ENCODE measurements around the gene SDR39U1. TPM values are rescaled to one million over a fixed set of nuclear protein-coding genes. Genes with fewer than 3 reads are reported as not detected.

The SDR39U1 gene
- total RNA-seq, 1 experiment from 2014 or later: 24.7 TPM

- CTCF ChIA-PET: interaction anchor here (1.3 kb wide), 1 partner anchor 72 kb away, joined by 8 read pairs; no protein-coding TSS in a partner anchor
- H4K20me1 ChIP-seq (ENCODE audit: low read length): no peaks in the 10 kb centered on the region
- no TSS peak for BruUV-seq (replicated peaks)
Observed at GRCh38 chr14:24437020-24437735, 5.4 kb downstream of the SDR39U1 start.

DNA sequence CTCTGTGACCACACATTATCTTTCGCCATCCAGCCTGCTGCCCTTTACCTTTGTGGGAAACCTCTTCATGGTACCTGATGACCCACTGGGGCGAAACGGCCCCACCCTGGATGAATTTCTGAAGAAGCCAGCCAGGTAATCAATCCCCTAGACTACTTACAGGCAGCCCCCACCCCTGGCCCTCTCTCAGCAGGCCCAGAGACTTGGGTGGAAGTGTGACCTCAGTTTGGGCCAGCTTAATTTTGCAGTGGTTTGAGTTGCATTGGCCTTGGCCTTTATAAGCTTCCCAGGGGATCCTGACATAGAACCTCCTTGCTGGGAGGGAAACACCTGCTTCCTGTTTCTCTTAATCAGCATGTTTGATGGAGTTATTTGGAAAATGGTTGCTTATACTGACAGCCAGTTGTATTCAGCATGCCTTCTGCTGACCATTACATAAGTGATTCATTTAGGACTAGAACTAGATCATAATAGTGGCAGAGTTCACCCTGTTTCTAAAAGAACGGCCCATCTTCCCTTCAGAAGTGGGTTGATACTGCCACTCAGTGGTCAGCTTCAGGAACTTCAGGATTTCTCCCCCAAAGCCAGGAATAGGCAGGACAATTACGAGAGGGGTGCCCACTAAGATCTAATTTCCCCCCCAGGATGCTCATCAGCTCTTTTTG, 6.1 kb downstream of the SDR39U1 start:
- peaks cover 28% of the 10 kb centered on the region for H3K36me3 ChIP-seq (ENCODE audit: low read depth, low read length)
- H4K20me1 ChIP-seq (ENCODE audit: low read length): no peaks in the 10 kb centered on the region
- no peaks in the 10 kb centered on the region for H3K9me3 ChIP-seq (ENCODE audit: low read length)
- ChIA-PET POLR2A (ENCODE audit: unreplicated experiment) (no interaction called here), CTCF (interaction anchor here (1.3 kb wide), 1 partner anchor 71 kb away, joined by 8 read pairs; no protein-coding TSS in a partner anchor)
- H3K79me2 ChIP-seq (ENCODE audit: low read length): peaks cover 24% of the 10 kb centered on the region
- H3K9me2 ChIP-seq (replicated peaks; ENCODE audit: low read length): no peaks in the 10 kb centered on the region
- H3K27me3 ChIP-seq (ENCODE audit: low read length): no peaks in the 10 kb centered on the region
- H3K4me3 ChIP-seq (ENCODE audit: low read length): no peak overlapping the region
- TF ChIP-seq EZH2 (IDR thresholded peaks at IDR 0.05; ENCODE audit: low read length, unreplicated experiment) (no peak), CTCF (conservative IDR thresholded peaks at IDR 0.05; ENCODE audit: low read depth, low read length) (peak; percentile 89)
- no peaks in the 10 kb centered on the region for H3F3A ChIP-seq (ENCODE audit: low read length, unreplicated experiment)
- peaks cover 35% of the 10 kb centered on the region for H3K4me1 ChIP-seq (ENCODE audit: insufficient read depth, low read length)
- intact Hi-C loops (cut with micrococcal nuclease): loop anchor here (1.0 kb wide), 3 partner anchors 71 to 108 kb away; no protein-coding TSS in a partner anchor
- no TSS peak for BruUV-seq (replicated peaks)
- H3K4me2 ChIP-seq (ENCODE audit: low read length): 0 out of 2 replicates have a peak overlapping the region, but pooled peaks have one; percentile 5
- DNase-seq (peak; percentile 87), ATAC-seq (peak; percentile 64)
- peak overlapping the region; percentile 15; the same call in 1 of the 2 replicates for H3K27ac ChIP-seq (ENCODE audit: low read length)
- H2AFZ ChIP-seq (ENCODE audit: low read length): no peak overlapping the region
- no peak overlapping the region for H3K9ac ChIP-seq (ENCODE audit: low read length)

More at GRCh38 chr14:24437020-24437735, 5.4 kb downstream of the SDR39U1 start:
- no peak overlapping the region for H3K4me3 ChIP-seq (ENCODE audit: low read length)
- ATAC-seq: no peak
- peaks cover 28% of the 10 kb centered on the region for H3K36me3 ChIP-seq (ENCODE audit: low read depth, low read length)
- H3K4me2 ChIP-seq (ENCODE audit: low read length): no peak overlapping the region
- H3F3A ChIP-seq (ENCODE audit: low read length, unreplicated experiment): no peaks in the 10 kb centered on the region
- TF ChIP-seq EZH2 (IDR thresholded peaks at IDR 0.05; ENCODE audit: low read length, unreplicated experiment) (no peak), EZH2phosphoT487 (IDR thresholded peaks at IDR 0.05; ENCODE audit: borderline replicate concordance, low read length) (no peak), CTCF (conservative IDR thresholded peaks at IDR 0.05; ENCODE audit: low read depth, low read length) (peak; percentile 15; the same call in 1 of the 2 replicates)
- DNase-seq: no peak
- intact Hi-C loops (cut with micrococcal nuclease): no loop called here
- H3K79me2 ChIP-seq (ENCODE audit: low read length): peaks cover 23% of the 10 kb centered on the region
- no peak overlapping the region for H2AFZ ChIP-seq (ENCODE audit: low read length)
- peaks cover 33% of the 10 kb centered on the region for H3K4me1 ChIP-seq (ENCODE audit: insufficient read depth, low read length)
- H3K27ac ChIP-seq (ENCODE audit: low read length): no peak overlapping the region
- H3K9me3 ChIP-seq (ENCODE audit: low read length): no peaks in the 10 kb centered on the region
- POLR2A ChIA-PET (ENCODE audit: unreplicated experiment): interaction anchor here (0.6 kb wide), 1 partner anchor 106 kb away, joined by 5 read pairs; no protein-coding TSS in a partner anchor
- no peaks in the 10 kb centered on the region for H3K9me2 ChIP-seq (replicated peaks; ENCODE audit: low read length)
- H3K9ac ChIP-seq (ENCODE audit: low read length): no peak overlapping the region
- H3K27me3 ChIP-seq (ENCODE audit: low read length): no peaks in the 10 kb centered on the region

Measured in PC-3 (cell line).